Smooth muscle cell (in vitro differentiated cells): ENCODE data around the gene TNFAIP8L3. TPM values are rescaled to one million over a fixed set of nuclear protein-coding genes. Genes with fewer than 3 reads are reported as not detected.

Source experiments
- DNase-seq: peaks from one replicate; lab custom pipeline; 2025; ENCODE audit not compliant: unreplicated experiment; lab: John Stamatoyannopoulos, UW
- H2AFZ ChIP-seq: fragments of 200-600 bp; sonication (generic); 2 replicates; pipeline ENCODE4 v1.6.0; 2016; ENCODE audit warnings: antibody characterized with exemption, low read depth, mild to moderate bottlenecking
- H3F3A ChIP-seq: fragments of 200-600 bp; sonication (generic); 2 replicates; pipeline ENCODE4 v1.6.0; 2017; ENCODE audit warnings: antibody characterized with exemption, low read depth
- H3K27ac ChIP-seq: fragments of 200-600 bp; sonication (generic); 2 replicates; pipeline ENCODE4 v1.5.1; 2016; ENCODE audit warnings: low read depth, mild to moderate bottlenecking
- H3K27me3 ChIP-seq: fragments of 200-600 bp; sonication (generic); 2 replicates; pipeline ENCODE4 v1.6.1; 2016; ENCODE audit warnings: low read depth, mild to moderate bottlenecking
- H3K36me3 ChIP-seq: fragments of 200-600 bp; sonication (generic); 2 replicates; pipeline ENCODE4 v1.5.1; 2016; ENCODE audit warnings: low read depth
- H3K4me1 ChIP-seq: fragments of 200-600 bp; sonication (generic); 2 replicates; pipeline ENCODE4 v1.5.1; 2016; ENCODE audit warnings: low read depth
- H3K4me2 ChIP-seq: fragments of 200-600 bp; sonication (generic); 2 replicates; pipeline ENCODE4 v1.6.0; 2016; ENCODE audit warnings: mild to moderate bottlenecking
- H3K4me3 ChIP-seq: fragments of 200-600 bp; sonication (generic); 2 replicates; pipeline ENCODE4 v1.5.1; 2016; ENCODE audit warnings: mild to moderate bottlenecking
- H3K79me2 ChIP-seq: fragments of 200-600 bp; sonication (generic); 2 replicates; pipeline ENCODE4 v1.6.0; 2016; ENCODE audit warnings: low read depth, mild to moderate bottlenecking
- H3K9ac ChIP-seq: fragments of 200-600 bp; sonication (generic); 2 replicates; pipeline ENCODE4 v1.6.0; 2016; ENCODE audit warnings: low read depth
- H3K9me3 ChIP-seq: fragments of 200-600 bp; sonication (generic); replicated peaks from 2 replicates; pipeline ENCODE4 v1.5.1; 2016; ENCODE audit warnings: low read depth
- H4K20me1 ChIP-seq: fragments of 200-600 bp; sonication (generic); 2 replicates; pipeline ENCODE4 v1.6.0; 2016; ENCODE audit warnings: low read depth
- WGBS: methylation state at CpG from one replicate; pipeline ENCODE4 v1.1.7; 2016; ENCODE audit warnings: low lambda C conversion rate; 5-methylcytosine and 5-hydroxymethylcytosine counted together
- polyA plus RNA-seq: library from polyadenylated mRNA; unstranded; fragments of >200 nt; fragmentation: Nextera tagmentation; extraction: Ambion mirVana; gene quantifications from 2 replicates; pipeline ENCODE4 v1.2.1, GENCODE V29; 2016
- total RNA-seq: library from RNA; depleted of rRNA; stranded (reverse); fragments of >200 nt; gene quantifications from 2 replicates; pipeline ENCODE4 v1.2.3, GENCODE V29; 2014
- TF ChIP-seq, protein P1 (sequence below): fragments of 200-600 bp; sonication (generic); IDR thresholded peaks from 2 replicates; pipeline ENCODE4 v1.5.1; 2017; ENCODE audit warnings: borderline replicate concordance, mild to moderate bottlenecking, antibody characterized with exemption; ENCODE audit not compliant: insufficient read depth, poor library complexity, severe bottlenecking

TNFAIP8L3 gene
- total and polyA plus RNA-seq, 2 experiments from 2014 or later, result not detected

DNA sequence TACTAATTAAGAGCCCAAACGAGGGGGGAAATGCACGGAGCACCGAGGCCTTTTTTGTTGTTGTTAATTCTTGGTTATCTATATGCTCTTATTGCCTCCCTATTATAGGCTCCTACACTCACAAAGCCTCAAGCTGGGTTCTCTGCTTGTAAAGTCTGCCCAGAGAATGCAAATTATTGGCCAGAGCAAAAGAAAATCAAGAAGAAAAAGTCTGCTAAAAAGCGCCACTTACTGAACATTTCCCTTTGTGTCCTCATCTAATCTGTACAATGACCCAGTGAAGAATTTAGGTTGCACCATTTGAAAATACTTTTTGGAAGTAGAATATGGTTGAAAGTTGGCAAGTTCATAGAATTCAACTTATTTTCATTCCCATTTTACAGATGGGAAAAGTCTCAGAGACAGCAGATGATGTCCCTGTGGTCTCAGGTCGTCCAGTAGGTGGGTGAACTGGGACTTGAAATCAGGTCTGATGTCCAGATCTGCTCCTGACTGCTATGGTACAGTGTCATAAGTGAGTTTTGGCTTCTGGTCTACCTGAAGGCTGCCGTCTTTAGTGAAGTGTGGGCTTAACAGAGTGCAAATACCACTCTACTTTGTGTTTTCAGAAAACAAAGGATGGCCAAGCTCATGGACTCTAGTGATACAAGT, 1.1 kb upstream of the TNFAIP8L3 start:
- Histone ChIP-seq H2AFZ (no peak overlapping the region), H3K4me3 (no peak overlapping the region), H3K27me3 (peaks cover 46% of the 10 kb centered on the region), H3K4me1 (peaks cover 9% of the 10 kb centered on the region), H3K4me2 (peak overlapping the region; percentile 98), H3K9ac (no peak overlapping the region), H4K20me1 (no peaks in the 10 kb centered on the region), H3K27ac (no peak overlapping the region), H3K36me3 (no peaks in the 10 kb centered on the region), H3K9me3 (no peaks in the 10 kb centered on the region), H3K79me2 (no peaks in the 10 kb centered on the region), H3F3A (peaks cover 5% of the 10 kb centered on the region)
- 58% methylated on average over 6 of the region's 6 CpGs for WGBS
- TF ChIP-seq, protein P1, sequence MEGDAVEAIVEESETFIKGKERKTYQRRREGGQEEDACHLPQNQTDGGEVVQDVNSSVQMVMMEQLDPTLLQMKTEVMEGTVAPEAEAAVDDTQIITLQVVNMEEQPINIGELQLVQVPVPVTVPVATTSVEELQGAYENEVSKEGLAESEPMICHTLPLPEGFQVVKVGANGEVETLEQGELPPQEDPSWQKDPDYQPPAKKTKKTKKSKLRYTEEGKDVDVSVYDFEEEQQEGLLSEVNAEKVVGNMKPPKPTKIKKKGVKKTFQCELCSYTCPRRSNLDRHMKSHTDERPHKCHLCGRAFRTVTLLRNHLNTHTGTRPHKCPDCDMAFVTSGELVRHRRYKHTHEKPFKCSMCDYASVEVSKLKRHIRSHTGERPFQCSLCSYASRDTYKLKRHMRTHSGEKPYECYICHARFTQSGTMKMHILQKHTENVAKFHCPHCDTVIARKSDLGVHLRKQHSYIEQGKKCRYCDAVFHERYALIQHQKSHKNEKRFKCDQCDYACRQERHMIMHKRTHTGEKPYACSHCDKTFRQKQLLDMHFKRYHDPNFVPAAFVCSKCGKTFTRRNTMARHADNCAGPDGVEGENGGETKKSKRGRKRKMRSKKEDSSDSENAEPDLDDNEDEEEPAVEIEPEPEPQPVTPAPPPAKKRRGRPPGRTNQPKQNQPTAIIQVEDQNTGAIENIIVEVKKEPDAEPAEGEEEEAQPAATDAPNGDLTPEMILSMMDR, result no peak
- no peak for DNase-seq

DNA sequence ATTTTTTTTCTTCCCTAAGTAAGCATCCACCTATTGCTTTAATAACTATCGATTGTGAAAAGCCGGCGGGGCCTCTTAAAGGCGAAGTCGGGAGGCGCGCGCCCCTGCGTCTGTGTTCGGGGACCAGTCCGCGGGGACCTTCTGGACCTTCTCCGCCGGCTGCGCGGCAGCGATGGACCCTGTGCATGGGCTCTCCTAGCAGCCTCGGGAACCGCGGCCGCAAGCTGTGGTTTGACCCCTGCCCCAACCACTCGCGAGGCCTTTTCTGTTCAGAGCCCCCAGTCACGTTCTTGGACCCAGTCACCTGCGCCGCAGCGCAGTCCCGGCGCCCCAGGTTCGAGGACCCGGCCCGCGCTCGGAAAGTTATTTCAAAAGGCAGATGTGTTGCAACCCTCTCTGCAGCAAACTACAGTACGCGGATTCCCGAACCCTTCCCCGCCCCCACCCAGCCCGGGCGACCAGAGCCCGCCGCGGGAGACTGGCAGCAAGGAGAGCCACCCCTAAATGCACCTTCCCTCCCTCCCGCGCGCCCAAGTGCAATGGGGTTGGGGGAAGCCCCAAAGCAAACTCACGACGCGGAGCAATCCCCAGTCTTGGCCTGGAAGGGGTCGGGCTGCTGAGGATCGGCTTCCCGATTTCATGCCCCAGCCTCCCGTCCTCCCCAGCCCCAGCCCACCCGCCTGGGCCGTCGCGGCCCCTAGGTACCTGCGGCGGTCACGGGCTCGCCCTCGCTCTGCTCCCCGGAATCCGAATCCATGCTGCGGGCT, 684 bp downstream of the TNFAIP8L3 start:
- Histone ChIP-seq H3K27ac (no peak overlapping the region), H3K36me3 (no peaks in the 10 kb centered on the region), H4K20me1 (no peaks in the 10 kb centered on the region), H3K4me1 (peaks cover 9% of the 10 kb centered on the region), H3K9ac (no peak overlapping the region), H2AFZ (peak overlapping the region; percentile 44), H3K4me3 (peak overlapping the region; percentile 60), H3K79me2 (no peaks in the 10 kb centered on the region), H3F3A (peaks cover 5% of the 10 kb centered on the region), H3K9me3 (no peaks in the 10 kb centered on the region), H3K4me2 (peak overlapping the region; percentile 93), H3K27me3 (peaks cover 56% of the 10 kb centered on the region)
- DNase-seq, result no peak
- TF ChIP-seq, protein P1, result no peak
- 3% methylated on average over 43 of the region's 65 CpGs for WGBS

DNA sequence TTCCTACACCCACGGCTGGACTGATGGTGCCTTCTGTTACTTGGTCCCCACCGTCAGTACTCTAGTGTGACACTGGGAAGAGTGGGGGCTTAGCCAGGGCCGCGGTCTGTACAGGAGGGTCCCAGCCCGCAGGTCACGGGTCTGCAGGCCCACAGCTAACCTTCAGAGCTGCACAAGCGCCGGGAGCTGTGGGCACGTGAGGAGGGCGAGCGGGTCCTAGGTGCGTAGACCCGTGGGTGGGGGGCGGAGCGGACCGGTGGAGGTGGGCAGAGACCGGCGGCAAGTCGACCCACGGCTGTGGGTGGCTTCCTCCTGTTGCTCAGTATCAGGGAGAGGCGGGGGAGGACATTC, 1.2 kb downstream of the TNFAIP8L3 start:
- Histone ChIP-seq H4K20me1 (no peaks in the 10 kb centered on the region), H3F3A (peaks cover 5% of the 10 kb centered on the region), H3K27ac (no peak overlapping the region), H3K36me3 (no peaks in the 10 kb centered on the region), H3K9me3 (no peaks in the 10 kb centered on the region), H3K4me2 (peak overlapping the region; percentile 93), H3K4me3 (peak overlapping the region; percentile 60), H3K9ac (no peak overlapping the region), H3K27me3 (peaks cover 56% of the 10 kb centered on the region), H2AFZ (no peak overlapping the region), H3K79me2 (no peaks in the 10 kb centered on the region), H3K4me1 (peaks cover 9% of the 10 kb centered on the region)
- TF ChIP-seq, protein P1, result no peak
- WGBS, result 31% methylated on average over 20 of the region's 21 CpGs
- no peak for DNase-seq
